Limb (tissue), 2 donors: Measurements from ENCODE around the gene AZGP1.
A peak's percentile ranks its signal among the peaks of the same experiment; 100 is the strongest.
"Not testable (repeated sequence)": the region's sequence is repeated elsewhere in the genome, so short reads cannot be mapped to it uniquely, and the experiment has no call there.

ENCODE experiments used
- DNase-seq, 2 donors: peaks; one replicate each; pipeline ENCODE4 v3.0.0-alpha.2; 2016; ENCODE audit errors: extremely low spot score in 2 of 2

AZGP1 gene

GRCh38 chr7:99952649-99953048 is 23.2 kb downstream of the AZGP1 start:
- DNase-seq: not testable (repeated sequence)

- DNase-seq: not testable (repeated sequence)
Measured at GRCh38 chr7:99950819-99951218, 25.0 kb downstream of the AZGP1 start.

- DNase-seq: no peak
Measured at GRCh38 chr7:99949645-99950228, 26.1 kb downstream of the AZGP1 start.

GRCh38 chr7:99947608-99948007 is 28.2 kb downstream of the AZGP1 start:
- no peak for DNase-seq

- DNase-seq: no peak
Measured at GRCh38 chr7:99944497-99945070, 31.2 kb downstream of the AZGP1 start.

GRCh38 chr7:99943641-99944496 is 32.0 kb downstream of the AZGP1 start:
- DNase-seq: no peak

GRCh38 chr7:99938296-99938695 is 37.5 kb downstream of the AZGP1 start:
- no peak for DNase-seq

GRCh38 chr7:99935009-99935408 is 40.8 kb downstream of the AZGP1 start:
- DNase-seq: not testable (repeated sequence)

- DNase-seq: no peak
Measured at GRCh38 chr7:99930376-99930775, 45.5 kb downstream of the AZGP1 start.

GRCh38 chr7:99929730-99930053 is 46.1 kb downstream of the AZGP1 start:
- DNase-seq: no peak

- peak; percentile 38 to 56 for DNase-seq
Measured at GRCh38 chr7:99928994-99929729, 46.7 kb downstream of the AZGP1 start, which contains the start of gene GJC3. GJC3 (minus strand) TSS chr7:99929620; CDS start chr7:99929620, 0 bp downstream.

- no peak for DNase-seq
Measured at GRCh38 chr7:99928188-99928587, 47.6 kb downstream of the AZGP1 start.

- no peak for DNase-seq
Measured at GRCh38 chr7:99927536-99927935, 48.3 kb downstream of the AZGP1 start.

GRCh38 chr7:99926321-99926720 is 49.5 kb downstream of the AZGP1 start:
- DNase-seq: no peak

- no peak for DNase-seq
Measured at GRCh38 chr7:99923200-99923599, 52.6 kb downstream of the AZGP1 start.

- no peak for DNase-seq
Measured at GRCh38 chr7:99920149-99920548, 55.7 kb downstream of the AZGP1 start.

- DNase-seq: no peak
Measured at GRCh38 chr7:99919814-99920112, 56.1 kb downstream of the AZGP1 start.

GRCh38 chr7:99918959-99919813 is 56.6 kb downstream of the AZGP1 start, which contains the start of gene TRIM4:
TRIM4 (minus strand) TSS chr7:99919530; CDS start chr7:99919401, 129 bp downstream.
- peak; percentile 84 to 89 for DNase-seq
